ENCODE results near the gene ATRNL1.

- TF ChIP-seq CTCF (conservative IDR thresholded peaks at IDR 0.05; ENCODE audit: low read depth, low read length), result no peak
- no peak for TF ChIP-seq EZH2 (IDR thresholded peaks at IDR 0.05; ENCODE audit: low read length, unreplicated experiment)
- no peak for TF ChIP-seq EZH2phosphoT487 (IDR thresholded peaks at IDR 0.05; ENCODE audit: borderline replicate concordance, low read length)
These were observed 848.2 kb downstream of the ATRNL1 start for GRCh38 chr10:115941361-115941771.
